Measurements from ENCODE around the gene MTCH2. TPM values are rescaled to one million over a fixed set of nuclear protein-coding genes. Genes with fewer than 3 reads are reported as not detected.
A peak's percentile ranks its signal among the peaks of the same experiment; 100 is the strongest.
"Not testable (repeated sequence)": the region's sequence is repeated elsewhere in the genome, so short reads cannot be mapped to it uniquely, and the experiment has no call there.

Gene MTCH2
- 128 and 136 TPM in 2 replicates for total RNA-seq

DNA sequence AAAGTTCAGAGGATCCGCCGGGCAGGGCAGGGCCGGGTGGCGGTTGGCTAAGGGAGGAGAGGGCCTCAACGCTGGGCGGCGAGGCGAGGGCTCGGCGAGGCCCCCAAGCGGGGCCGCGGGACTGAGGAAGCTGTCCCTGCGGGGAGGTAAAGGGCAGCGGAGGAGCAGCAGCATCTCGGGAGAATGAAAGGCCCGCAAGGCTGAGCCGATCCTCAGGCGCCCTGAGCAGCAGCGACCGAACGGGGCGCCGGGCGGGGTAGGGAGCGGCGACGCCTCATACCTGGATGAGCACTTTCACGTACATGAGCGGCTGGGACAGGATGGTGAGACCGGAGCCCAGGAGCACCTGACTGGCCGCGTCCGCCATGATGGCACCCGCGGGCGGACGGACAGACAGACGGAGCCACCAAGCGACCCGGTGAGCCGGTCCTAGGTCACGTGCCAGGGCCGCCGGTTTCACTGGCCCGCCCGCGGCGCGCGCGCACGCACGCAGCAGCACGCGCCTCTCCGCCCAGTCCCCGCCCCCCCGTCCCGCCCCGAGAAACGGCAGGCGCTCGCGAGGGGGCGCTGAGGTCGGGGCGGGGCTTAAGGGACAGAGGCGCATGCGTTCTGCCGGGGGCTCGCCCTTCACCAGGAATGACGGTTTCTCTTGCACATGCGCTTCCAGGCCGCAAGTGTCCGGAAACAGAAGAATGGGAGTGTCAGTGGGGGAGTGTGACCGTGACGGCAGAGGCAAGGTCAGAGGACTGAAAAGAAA lies at the start of gene MTCH2:
Gene MTCH2 (minus strand): TSS at position 461 of the 757 bp plus-strand sequence. CDS start 94 bp downstream, at position 367.
- Mint-ChIP-seq H3K27ac (peak within 1 kb of the TSS; percentile 98), H3K4me3 (peak within 1 kb of the TSS; percentile 98), H3K36me3 (ENCODE audit: low read depth) (peaks cover 23% of the 10 kb centered on the region), H3K9me3 (no peaks in the 10 kb centered on the region), H3K4me1 (peaks cover 15% of the 10 kb centered on the region), H3K27me3 (no peaks in the 10 kb centered on the region)
- intact Hi-C loops (cut with micrococcal nuclease): loop anchor here (1.0 to 5.0 kb wide), 6 partner anchors 21 to 210 kb away; partner anchors contain the start of genes AGBL2, CELF1, FNBP4 and KBTBD4
- DNase-seq: peak; percentile 99

DNA sequence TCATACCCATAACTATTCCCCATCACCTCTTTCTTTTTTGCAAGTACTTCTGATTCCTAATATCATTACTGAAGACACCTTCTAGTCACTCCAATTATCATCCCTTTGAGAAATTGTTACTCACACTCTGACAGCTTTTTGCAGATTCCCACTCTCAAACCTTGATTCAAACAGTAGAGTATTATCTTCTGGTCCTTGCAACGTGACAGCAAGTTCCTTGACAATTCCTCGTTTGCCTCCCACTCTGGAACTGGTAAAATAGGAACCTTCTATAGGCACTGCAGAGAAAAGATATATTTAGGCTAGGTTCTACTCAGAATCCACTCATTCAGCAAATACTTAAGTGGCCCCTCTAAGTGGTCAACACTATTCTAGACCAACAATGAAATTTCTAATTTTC lies 49.6 kb upstream of the MTCH2 start:
- H3K27me3 Mint-ChIP-seq: no peaks in the 10 kb centered on the region
- peaks cover 4% of the 10 kb centered on the region for H3K4me1 Mint-ChIP-seq
- no peak for DNase-seq
- H3K27ac Mint-ChIP-seq: no peak overlapping the region
- H3K4me3 Mint-ChIP-seq: no peak overlapping the region
- intact Hi-C loops (cut with micrococcal nuclease): no loop called here
- no peaks in the 10 kb centered on the region for H3K36me3 Mint-ChIP-seq (ENCODE audit: low read depth)
- H3K9me3 Mint-ChIP-seq: no peaks in the 10 kb centered on the region

DNA sequence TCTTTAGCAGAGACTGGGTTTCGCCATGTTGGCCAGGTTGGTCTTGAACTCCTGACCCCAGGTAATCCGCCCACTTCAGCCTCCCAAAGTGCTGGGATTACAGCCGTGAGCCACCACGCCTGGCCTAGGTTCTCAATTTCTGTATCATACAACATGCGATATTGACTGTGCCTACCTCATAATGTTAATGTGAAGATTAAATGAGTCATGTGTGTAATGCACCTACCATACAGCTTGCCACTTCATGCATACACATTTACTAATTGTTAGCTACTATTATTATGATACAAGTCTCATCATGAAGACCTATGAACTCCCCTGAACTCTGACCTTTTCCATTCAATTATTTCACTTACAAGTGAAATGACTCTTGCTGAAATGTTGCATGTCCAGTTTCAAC lies 47.1 kb upstream of the MTCH2 start:
- DNase-seq: no peak
- Mint-ChIP-seq H3K27me3 (no peaks in the 10 kb centered on the region), H3K36me3 (ENCODE audit: low read depth) (no peaks in the 10 kb centered on the region), H3K4me3 (no peak overlapping the region), H3K27ac (no peak overlapping the region), H3K4me1 (peaks cover 4% of the 10 kb centered on the region), H3K9me3 (no peaks in the 10 kb centered on the region)
- intact Hi-C loops (cut with micrococcal nuclease): no loop called here

DNA sequence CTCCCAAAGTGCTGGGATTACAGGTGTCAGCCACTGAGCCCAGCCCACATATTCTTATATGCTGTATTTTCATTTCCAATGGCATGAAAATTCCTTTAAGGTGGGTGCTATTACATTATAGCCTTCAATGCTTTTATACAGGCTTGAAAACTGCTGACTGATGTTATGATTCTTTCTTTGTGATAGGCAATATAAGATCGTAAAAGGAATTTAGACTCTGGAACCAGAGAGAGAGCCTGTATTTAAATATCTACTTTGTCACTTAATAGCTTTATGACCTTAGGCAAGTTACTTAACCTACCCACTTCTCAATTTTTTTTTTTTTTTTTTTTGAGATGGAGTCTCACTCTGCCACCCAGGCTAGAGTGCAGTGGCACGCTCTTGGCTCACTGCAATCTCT lies 46.6 kb upstream of the MTCH2 start:
- no peak overlapping the region for H3K4me3 Mint-ChIP-seq

DNA sequence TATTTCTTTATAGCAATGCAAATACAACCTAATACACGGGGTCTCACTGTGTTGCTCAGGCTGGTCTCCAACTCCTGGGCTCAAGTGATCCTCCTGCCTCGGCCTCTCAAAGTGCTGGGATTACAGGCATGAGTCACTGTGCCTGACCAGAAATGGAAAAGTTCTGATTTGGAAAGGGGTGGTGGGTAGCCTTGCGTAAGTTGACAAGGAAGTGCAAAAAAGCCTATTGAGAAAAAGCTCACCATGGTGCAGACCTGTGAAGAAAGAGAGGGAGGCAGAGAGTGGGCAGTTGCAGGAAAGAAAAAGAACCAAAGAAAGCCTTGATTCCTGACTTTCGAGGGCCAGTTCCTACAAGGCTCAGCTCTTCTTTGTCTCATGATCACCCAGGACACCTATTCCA lies 45.8 kb upstream of the MTCH2 start:
- Mint-ChIP-seq H3K4me1 (peaks cover 4% of the 10 kb centered on the region), H3K4me3 (no peak overlapping the region), H3K27me3 (no peaks in the 10 kb centered on the region), H3K9me3 (no peaks in the 10 kb centered on the region), H3K27ac (no peak overlapping the region), H3K36me3 (ENCODE audit: low read depth) (no peaks in the 10 kb centered on the region)
- no peak for DNase-seq
- intact Hi-C loops (cut with micrococcal nuclease): no loop called here

More for the DNA sequence above, 46.6 kb upstream of the MTCH2 start:
- Mint-ChIP-seq H3K27me3 (no peaks in the 10 kb centered on the region), H3K4me1 (peaks cover 4% of the 10 kb centered on the region), H3K36me3 (ENCODE audit: low read depth) (no peaks in the 10 kb centered on the region), H3K27ac (no peak overlapping the region), H3K9me3 (no peaks in the 10 kb centered on the region)
- intact Hi-C loops (cut with micrococcal nuclease): no loop called here
- DNase-seq: no peak

DNA sequence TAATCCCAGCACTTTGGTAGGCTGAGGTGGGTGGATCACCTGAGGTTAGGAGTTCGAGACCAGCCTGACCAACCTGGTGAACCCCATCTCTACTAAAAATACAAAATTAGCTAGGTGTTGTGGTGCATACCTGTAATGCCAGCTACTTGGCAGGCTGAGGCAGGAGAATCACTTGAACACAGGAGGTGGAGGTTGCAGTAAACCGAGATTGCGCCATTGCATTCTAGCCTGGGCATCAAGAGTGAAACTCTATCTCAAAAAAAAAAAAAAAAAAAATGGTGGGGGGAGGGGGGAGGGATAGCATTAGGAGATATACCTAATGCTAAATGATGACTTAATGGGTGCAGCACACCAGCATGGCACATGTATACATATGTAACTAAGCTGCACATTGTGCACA lies 44.3 kb upstream of the MTCH2 start:
- H3K36me3 Mint-ChIP-seq (ENCODE audit: low read depth); intact Hi-C loops (cut with micrococcal nuclease); H3K27me3 Mint-ChIP-seq; H3K9me3 Mint-ChIP-seq; H3K4me1 Mint-ChIP-seq; H3K27ac Mint-ChIP-seq; DNase-seq; H3K4me3 Mint-ChIP-seq: not testable (repeated sequence)

DNA sequence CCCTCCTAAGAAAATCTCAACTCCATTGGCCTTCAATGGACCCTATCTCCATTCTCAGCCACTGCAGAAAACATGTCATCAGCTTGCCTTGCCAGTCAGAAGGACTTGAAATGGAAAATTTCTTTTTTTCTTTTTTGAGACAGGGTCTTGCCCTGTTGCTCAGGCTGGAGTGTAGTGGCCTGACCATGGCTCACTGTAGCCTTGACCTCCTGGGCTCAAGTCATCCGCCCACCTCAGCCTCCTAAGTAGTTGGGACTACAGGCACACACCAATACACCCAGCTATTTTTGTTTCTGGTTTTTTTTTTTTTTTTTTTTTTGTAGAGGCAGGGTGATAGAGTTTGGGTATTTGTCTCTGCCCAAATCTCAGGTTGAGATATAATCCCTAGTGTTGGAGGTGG lies 43.8 kb upstream of the MTCH2 start:
- H3K27me3 Mint-ChIP-seq: peaks cover 2% of the 10 kb centered on the region
- no peak overlapping the region for H3K27ac Mint-ChIP-seq
- H3K36me3 Mint-ChIP-seq (ENCODE audit: low read depth): no peaks in the 10 kb centered on the region
- H3K4me1 Mint-ChIP-seq: no peaks in the 10 kb centered on the region
- no peaks in the 10 kb centered on the region for H3K9me3 Mint-ChIP-seq
- intact Hi-C loops (cut with micrococcal nuclease): no loop called here
- DNase-seq: no peak
- no peak overlapping the region for H3K4me3 Mint-ChIP-seq

DNA sequence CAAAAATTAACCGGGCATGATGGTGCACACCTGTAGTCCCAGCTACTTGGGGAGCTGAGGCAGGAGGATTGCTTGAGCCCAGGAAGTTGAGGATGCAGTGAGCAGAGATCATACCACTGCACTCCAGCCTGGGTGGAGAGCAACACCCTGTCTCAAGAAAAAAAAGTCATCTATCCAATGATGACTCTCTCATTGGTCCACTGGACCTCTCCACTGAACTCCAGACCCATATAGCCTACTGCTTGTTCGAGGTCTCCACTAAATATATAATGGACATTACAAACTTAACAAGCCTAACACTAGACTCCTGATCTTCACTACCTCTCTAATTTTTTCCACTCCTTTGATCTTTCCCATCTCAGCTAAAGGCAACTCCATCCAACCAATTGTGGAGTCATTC lies 33.5 kb upstream of the MTCH2 start:
- intact Hi-C loops (cut with micrococcal nuclease): no loop called here
- no peak overlapping the region for H3K4me3 Mint-ChIP-seq
- H3K27ac Mint-ChIP-seq: no peak overlapping the region
- no peaks in the 10 kb centered on the region for H3K4me1 Mint-ChIP-seq
- no peaks in the 10 kb centered on the region for H3K27me3 Mint-ChIP-seq
- no peaks in the 10 kb centered on the region for H3K9me3 Mint-ChIP-seq
- H3K36me3 Mint-ChIP-seq (ENCODE audit: low read depth): no peaks in the 10 kb centered on the region
- DNase-seq: no peak

DNA sequence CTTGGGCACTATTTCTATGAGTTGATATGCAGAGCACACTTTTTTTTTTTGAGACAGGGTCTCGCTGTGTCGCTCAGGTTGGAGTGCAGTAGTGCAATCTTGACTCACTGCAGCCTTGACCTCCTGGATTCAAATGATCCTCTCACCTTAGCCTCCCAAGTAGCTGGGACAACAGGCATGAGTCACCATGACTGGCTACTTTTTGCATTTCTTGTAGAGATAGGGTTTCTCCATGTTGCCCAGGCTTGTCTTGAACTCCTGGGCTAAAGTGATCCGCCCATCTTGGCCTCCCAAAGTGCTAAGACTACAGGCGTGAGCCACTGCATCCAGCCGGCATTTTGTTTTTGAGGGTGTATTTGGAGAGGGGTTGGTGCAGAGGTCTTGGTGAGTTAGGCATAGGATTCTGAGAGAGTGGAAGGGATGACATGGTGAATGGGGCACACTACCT lies 29.9 kb upstream of the MTCH2 start:
- Mint-ChIP-seq H3K4me1 (peaks cover 5% of the 10 kb centered on the region), H3K4me3 (no peak overlapping the region), H3K9me3 (no peaks in the 10 kb centered on the region), H3K36me3 (ENCODE audit: low read depth) (no peaks in the 10 kb centered on the region), H3K27me3 (no peaks in the 10 kb centered on the region), H3K27ac (no peak overlapping the region)
- intact Hi-C loops (cut with micrococcal nuclease): no loop called here
- DNase-seq: no peak

DNA sequence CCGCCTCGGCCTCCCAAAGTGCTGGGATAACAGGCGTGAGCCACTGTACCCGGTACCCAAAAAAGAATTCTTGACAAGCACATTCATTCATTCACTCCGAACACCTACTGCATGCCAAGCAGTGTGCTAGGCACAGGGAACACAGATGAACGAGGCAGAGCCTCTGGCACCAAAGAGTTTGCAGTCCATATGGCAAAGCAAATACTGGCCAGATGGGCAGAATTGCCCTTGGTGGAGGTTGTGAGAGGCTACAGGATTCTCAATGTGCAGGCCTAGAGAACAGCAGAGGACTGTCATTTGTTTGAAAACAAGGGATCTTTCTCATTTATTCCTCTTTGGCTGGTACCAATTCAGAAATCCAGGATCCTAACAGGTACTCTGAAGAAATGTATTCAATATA lies 27.5 kb upstream of the MTCH2 start:
- Mint-ChIP-seq H3K36me3 (ENCODE audit: low read depth) (no peaks in the 10 kb centered on the region), H3K27ac (no peak overlapping the region), H3K4me1 (peaks cover 5% of the 10 kb centered on the region), H3K4me3 (no peak overlapping the region), H3K27me3 (no peaks in the 10 kb centered on the region), H3K9me3 (no peaks in the 10 kb centered on the region)
- no peak for DNase-seq
- intact Hi-C loops (cut with micrococcal nuclease): loop anchor here (10.0 kb wide), 1 partner anchor 335 kb away; no protein-coding TSS in a partner anchor

DNA sequence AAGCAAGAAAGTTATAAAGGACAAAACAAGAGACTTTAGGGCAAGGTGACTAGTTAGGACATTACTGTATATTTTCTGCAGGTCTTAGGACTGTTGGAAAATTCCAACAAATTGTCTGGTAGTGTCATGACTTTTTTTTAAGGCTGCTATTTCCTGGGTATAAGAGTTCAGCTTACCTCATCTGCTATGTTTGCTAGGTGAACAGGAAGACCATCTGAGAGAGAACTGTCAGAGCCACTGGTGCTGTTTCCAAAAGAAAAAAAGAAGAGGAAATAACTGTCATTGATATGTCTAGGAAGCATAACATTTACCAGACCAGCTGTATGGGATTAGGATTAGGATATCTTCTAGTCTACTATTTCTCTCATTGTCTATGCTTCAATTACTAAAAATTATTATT lies 26.3 kb upstream of the MTCH2 start:
- H3K27me3 Mint-ChIP-seq: no peaks in the 10 kb centered on the region
- no peak overlapping the region for H3K4me3 Mint-ChIP-seq
- intact Hi-C loops (cut with micrococcal nuclease): loop anchor here (10.0 kb wide), 1 partner anchor 336 kb away; no protein-coding TSS in a partner anchor
- no peaks in the 10 kb centered on the region for H3K9me3 Mint-ChIP-seq
- H3K4me1 Mint-ChIP-seq: peaks cover 5% of the 10 kb centered on the region
- no peak for DNase-seq
- H3K27ac Mint-ChIP-seq: no peak overlapping the region
- H3K36me3 Mint-ChIP-seq (ENCODE audit: low read depth): no peaks in the 10 kb centered on the region

DNA sequence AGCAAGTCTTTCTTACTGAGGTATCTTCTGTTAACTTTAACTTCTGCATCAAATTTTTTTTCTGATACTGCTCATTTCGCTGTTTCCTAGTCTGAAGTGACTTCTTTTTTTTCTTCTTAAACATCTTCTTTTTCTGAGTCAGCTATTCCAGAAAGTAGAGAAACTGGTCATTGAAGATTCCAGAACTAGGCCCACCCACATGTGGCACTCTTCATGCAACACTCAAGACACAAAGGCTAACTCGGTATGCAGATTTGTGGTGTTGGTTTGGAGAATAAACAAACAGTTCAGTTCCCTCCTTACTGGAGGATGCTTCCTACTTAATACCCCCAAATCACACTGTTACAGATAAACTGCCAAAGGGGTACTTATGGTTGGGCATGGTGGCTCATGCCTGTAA lies 25.2 kb upstream of the MTCH2 start:
- H3K27ac Mint-ChIP-seq: peak overlapping the region; percentile 16
- no peak for DNase-seq
- H3K27me3 Mint-ChIP-seq: no peaks in the 10 kb centered on the region
- intact Hi-C loops (cut with micrococcal nuclease): loop anchor here (10.0 kb wide), 1 partner anchor 337 kb away; no protein-coding TSS in a partner anchor
- H3K36me3 Mint-ChIP-seq (ENCODE audit: low read depth): no peaks in the 10 kb centered on the region
- no peaks in the 10 kb centered on the region for H3K9me3 Mint-ChIP-seq
- H3K4me3 Mint-ChIP-seq: no peak overlapping the region
- H3K4me1 Mint-ChIP-seq: peaks cover 9% of the 10 kb centered on the region

DNA sequence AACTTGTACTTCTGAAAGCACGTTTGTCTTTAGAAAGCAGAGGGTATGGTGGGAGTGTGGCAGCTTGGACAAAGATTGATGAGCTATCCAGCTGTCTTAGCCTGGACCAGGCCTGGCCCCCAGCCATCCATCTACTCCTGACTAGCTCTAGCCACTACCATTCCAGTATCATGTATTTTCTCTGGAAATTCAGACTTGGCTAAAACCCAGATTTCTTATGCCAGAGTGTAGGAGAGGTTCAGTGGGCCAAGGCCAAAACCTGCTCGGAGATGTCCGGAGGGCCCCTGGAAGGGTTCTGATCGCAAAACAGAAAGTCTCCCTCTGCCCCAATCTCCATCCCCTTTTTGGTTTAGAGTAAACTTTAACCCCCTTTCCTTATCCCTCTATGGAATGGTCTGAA lies 24.8 kb upstream of the MTCH2 start:
- Mint-ChIP-seq H3K36me3 (ENCODE audit: low read depth) (no peaks in the 10 kb centered on the region), H3K27me3 (no peaks in the 10 kb centered on the region), H3K4me1 (peaks cover 9% of the 10 kb centered on the region), H3K9me3 (no peaks in the 10 kb centered on the region), H3K27ac (peak overlapping the region; percentile 16), H3K4me3 (no peak overlapping the region)
- intact Hi-C loops (cut with micrococcal nuclease): loop anchor here (10.0 kb wide), 1 partner anchor 338 kb away; no protein-coding TSS in a partner anchor
- no peak for DNase-seq

DNA sequence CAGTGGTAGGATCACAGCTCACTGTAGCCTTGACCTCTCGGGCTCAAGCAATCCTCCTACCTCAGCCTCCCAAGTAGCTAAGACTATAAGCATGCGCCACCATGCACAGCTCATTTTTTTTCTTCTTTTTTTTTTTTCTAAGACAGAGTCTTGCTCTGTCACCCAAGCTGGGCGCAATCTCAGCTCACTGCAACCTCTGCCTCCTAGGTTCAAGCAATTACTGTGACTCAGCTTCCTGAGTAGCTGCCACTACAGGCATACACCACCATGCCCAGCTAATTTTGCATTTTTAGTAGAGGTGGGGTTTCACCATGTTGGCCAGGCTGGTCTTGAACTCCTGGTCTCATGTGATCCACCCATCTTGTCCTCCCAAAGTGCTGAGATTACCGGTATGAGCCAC lies 22.6 kb upstream of the MTCH2 start:
- not testable (repeated sequence) for H3K4me1 Mint-ChIP-seq; H3K27me3 Mint-ChIP-seq; H3K4me3 Mint-ChIP-seq; H3K36me3 Mint-ChIP-seq (ENCODE audit: low read depth); DNase-seq; H3K27ac Mint-ChIP-seq; H3K9me3 Mint-ChIP-seq
- intact Hi-C loops (cut with micrococcal nuclease): loop anchor here (5.0 to 10.0 kb wide), 2 partner anchors 143 to 340 kb away; no protein-coding TSS in a partner anchor

All from activated CD4-positive, alpha-beta T cell treated with anti-CD3 and anti-CD28 coated beads, Interleukin-2, amount 10 ng/mL, durations not matched to agents 24 days and 14 days (primary cell).